ELF-1 (cell line): ENCODE results near the gene BCL2L12.

Experiments
- DNase-seq: peaks from one replicate; pipeline ENCODE4 v3.0.0-alpha.2; 2016; ENCODE audit warnings: low read depth, low spot score

BCL2L12 gene

DNA sequence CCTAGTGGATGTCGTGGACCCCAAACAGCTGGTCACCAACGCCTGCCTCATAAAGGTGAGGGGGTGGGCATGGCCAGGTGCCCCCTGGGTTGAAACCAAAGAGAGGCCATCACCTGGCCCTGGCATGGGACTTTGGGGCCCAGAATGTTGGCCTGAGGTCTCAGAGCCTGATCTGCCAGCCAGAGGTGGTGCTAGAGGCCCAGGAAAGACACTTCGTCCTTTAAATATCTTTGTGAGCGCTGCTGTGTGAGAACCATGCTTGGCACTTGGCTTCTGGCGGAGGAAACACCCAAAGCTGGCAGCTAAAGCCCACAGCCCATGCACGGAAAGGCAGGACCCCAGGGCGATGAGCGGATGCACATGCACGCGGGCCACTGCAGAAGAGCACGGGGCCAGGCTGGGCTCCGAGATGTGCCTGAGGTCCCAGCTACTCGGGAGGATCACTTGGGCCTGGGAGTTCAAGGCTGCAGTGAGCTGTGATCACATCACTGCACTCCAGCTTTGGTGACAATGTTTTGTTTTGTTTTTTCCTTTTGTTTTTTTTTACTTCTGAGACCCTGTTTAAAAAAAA is 19.3 kb downstream of the BCL2L12 start:
- DNase-seq = no peak

DNA sequence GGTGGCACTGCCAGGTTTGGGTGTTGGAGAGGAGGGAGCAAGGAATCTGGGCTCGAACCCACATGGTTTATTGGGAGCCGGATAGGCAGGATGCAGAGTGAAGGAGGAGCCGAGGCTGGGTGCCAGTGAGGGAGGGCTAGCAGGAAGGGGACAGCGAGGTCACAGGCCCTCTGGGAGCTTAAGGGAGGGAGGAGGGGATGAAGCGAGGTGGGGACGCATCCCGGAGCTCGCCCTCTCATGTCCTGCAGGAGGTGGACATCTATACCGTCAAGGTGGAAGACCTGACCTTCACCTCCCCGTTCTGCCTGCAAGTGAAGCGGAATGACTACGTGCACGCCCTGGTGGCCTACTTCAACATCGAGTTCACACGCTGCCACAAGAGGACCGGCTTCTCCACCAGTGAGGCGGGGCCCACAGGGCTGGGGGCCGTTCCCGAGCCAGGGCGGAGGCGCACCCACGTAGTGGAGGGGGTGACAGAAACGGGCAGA is 20.2 kb downstream of the BCL2L12 start:
- DNase-seq = no peak

DNA sequence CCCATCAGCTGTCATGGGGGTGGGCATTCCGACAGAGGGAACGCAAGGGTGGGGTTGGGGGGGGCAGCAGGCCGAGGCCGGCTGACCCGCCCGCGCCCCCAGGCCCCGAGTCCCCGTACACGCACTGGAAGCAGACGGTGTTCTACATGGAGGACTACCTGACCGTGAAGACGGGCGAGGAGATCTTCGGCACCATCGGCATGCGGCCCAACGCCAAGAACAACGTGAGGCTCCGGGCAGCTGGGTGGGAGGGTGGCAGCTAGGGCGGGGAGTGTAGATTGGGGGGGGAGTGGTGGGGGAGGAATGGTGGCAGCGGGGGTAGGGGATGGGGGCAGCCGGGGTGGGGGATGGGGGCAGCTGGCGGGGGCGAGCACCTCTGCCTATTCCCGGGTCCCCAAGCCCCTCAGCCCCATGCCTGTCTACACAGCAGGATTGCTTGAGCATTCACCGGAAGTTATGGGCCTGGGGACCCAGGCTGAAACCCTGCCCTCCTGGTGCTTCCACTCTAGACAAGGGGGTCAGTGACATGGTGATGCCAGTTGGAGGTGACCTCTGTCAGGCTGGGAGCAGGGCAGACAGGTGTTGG is 20.9 kb downstream of the BCL2L12 start:
- no peak for DNase-seq

DNA sequence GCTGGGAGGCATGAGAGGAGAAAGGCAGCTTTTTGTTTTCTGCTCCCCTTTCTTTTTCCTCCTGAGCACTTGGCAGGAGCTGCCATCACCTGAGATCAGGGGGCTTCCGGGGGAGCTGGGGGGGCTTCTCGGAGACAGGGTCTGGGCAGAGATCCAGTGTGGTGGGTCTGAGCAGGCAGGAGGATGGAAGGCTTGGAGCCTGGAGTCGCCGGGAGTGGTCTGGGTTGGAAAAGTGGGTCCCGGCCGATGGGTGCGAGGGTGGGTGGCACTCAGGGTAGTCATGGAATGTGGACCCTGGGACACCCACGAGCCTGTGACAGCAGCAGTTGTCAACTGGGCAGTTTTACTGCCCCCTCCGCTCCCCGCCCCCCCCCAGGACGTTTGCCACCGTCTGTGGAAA is 21.4 kb downstream of the BCL2L12 start:
- DNase-seq = no peak

DNA sequence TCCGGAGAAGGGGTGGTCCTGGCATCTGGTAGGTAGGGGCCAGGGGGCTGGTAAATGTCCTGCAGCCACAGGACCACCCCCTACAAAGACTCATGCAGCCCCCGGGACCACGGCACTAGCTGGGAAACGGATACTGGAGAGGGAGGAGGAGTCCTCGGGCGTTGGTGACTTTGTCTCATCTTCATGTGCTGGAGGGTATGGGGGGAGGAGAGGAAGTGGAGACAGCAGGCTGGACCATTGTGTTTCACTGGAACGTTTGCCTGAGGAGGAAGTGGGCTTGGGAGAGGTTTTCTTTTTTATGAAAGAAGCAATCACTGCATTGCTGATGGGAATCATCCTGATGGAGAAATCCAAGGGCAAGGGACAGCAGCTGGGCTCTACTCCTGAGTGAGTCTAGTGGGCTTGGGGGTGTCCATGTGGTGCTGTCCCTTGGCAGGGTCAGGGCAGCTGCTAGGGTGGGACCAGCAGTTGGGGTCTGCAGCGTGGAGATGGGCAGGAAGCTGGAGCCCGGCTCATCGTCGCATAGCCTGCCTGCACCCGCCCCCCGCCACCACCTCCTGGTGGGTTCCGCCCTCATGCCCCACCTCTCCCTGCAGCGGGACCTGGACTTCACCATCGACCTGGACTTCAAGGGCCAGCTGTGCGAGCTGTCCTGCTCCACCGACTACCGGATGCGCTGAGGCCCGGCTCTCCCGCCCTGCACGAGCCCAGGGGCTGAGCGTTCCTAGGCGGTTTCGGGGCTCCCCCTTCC is 22.0 kb downstream of the BCL2L12 start:
- DNase-seq = no peak

DNA sequence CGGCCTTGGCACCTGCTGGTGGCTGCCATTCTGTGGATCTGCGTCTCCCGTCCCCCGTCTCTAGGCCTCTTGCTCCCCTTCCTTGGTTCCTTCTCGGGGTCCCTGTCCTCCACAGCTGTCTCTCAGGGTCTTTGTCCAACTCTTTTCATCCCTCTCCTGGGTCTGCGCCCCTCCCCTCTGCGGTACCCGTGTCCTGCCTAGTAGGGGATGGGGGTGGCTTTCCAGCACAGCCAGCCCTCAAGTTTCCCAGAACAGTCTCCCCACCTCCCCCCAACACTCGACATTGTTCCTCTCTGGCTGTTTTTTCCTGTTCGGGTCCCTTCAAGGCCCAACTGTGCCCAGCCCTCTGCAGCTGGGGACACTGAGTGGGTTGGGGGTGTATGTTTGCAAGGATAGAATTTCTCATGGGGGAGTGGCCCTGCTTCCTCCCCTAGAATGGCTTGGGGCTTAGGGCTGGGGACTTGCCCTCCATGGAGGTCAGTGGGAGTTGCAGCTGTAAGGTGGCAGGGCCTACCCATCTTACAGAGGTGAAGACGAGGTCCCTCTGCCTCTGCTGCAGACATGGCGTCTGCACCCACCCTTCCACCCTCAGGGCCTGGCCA is 22.9 kb downstream of the BCL2L12 start:
- DNase-seq = no peak

DNA sequence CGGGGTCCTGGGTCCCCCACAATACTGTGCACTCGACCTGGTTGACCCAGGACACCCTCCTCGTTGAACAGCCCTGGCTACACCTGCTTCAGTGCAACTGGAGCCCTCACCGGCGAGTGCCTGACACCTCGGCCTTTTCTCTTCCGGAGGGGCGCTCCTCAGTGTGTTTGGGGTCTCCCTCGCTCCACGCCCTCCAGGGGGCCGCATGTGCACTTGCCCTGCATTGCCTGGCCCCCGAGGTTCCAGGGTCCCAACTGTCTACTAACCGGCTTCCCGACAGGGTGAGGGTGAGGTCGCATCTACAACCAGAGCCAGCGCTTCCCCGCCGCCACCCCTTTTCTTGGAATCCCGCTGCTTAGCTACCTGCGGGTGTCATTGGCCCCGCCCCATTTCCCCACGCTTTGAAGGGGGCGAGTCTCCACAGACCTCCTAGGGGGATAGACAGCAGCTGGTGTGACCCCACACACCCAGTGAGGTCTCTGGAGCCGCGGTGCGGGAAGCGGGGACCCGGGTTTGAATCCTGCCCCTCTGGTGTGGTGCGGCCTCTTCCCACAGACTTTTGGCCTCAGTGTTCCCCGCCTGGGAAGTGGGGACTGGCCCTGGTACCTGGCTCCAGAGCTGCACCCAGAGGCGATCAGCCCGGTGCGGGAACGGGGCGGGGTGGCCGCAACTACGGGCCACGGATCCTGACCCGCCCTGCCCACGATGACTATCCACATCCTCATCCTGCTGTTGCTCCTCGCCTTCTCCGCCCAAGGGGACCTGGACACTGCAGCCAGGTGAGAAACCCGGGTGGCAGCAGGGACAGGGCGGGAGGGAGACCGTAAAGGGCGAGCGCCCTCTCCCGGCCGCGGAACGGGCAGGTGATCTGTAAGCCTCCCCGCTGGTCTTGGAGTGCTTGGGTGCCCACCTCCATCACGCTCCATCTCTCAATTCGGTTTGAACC is 23.7 kb downstream of the BCL2L12 start, which contains the start of gene ADM5:
Gene ADM5, plus strand, starts transcription at position 462 of the 946 bp plus-strand sequence. Its CDS starts 244 bp downstream, at position 706.
- DNase-seq = peak; percentile 20

DNA sequence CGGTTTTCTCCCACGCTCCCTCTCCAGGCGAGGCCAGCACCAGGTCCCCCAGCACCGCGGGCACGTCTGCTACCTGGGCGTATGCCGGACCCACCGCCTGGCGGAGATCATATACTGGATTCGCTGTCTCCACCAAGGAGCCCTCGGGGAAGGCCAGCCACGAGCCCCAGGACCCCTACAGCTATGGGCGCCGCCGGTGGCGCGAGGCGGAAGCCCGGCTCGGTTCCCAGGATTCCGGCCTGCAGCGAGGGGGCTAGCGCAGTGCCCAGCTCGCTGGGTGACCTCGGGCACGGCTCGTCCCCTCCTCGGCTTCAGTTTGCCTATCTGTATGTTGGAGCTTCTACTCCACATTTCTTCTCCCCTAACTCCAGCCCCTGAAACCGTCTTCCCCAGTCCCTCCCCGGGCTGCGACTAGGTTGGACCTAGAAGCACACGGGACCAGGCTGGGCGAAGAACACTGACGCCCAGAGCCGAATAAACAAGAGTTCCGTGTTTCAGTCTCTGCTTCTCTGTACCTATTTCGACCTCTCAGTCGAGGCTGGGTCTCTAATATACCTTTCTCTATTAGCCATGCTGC is 24.4 kb downstream of the BCL2L12 start:
- peak; percentile 20 for DNase-seq

DNA sequence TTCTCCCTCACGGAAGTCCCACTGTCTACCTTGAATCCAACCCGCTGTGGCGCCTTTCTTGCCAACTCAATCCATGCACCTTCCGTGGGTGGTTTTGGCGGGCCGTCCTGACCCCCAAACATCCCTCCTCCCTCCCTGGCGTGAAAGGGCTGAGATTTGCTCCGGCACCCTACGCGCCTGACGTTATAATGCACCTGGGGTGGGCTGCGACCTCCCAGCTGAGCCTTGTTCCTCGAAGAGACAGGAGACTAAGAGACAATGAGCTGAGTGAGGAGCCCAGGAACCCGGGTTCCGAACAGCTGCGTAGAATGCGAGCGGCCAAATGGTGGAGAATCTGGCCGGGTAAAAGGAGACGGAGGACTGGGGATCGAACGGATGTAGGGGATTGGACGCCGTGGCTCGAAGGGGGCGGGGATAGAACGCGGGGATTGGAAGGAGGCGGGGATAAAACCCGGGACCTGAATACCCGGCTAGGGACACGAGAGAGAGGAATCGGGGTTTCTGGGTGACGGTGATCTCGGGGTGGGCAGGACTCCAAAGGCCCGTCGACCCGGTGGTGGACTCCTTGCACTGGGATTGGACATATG is 25.0 kb downstream of the BCL2L12 start, which contains the start of gene CPT1C:
Gene CPT1C, plus strand, starts transcription at position 461 of the 587 bp plus-strand sequence. CDS start 1,137 bp downstream, outside the sequence.
- peak; percentile 75 for DNase-seq

DNA sequence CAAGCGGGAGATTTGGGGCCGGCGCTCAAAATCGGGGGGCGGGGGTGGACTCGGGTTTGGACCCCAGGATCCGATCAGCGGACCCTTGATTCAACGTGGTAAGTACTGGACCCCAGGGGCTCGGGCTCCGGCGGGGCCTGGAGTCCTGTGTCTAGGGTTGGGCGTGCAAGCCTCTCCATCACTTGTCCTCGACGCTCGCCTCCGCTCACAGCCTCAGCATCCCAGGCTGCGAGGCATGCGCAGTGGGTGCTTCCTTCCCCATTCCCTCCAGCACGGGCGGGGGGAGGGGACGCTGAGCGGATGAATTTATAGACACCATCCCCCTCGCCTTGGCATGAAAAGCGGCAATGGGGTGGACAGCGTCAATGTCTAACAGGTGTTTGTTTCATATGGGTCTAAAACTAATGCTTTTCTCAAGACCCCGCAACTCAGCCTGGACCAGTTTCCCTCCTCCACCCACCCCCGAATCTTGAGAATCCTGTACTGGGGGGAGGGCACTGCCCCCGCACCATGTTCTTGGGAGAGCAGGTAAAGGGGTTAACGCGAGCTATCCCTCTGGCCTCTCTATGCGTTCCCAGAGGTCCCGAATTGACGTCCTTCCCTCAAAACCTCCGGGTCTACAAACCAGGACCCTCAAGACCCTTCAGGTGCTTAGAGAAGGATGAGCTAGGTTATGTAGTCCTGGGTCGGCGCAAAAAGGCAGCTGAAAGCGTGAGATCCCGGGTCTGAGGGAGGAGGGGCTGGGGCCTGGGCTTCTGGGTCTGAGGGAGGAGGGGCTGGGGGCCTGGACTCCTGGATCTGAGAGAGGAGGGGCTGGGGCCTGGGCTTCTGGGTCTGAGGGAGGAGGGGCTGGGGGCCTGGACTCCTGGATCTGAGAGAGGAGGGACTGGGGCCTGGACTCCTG is 25.8 kb downstream of the BCL2L12 start:
- peak; percentile 81 for DNase-seq

DNA sequence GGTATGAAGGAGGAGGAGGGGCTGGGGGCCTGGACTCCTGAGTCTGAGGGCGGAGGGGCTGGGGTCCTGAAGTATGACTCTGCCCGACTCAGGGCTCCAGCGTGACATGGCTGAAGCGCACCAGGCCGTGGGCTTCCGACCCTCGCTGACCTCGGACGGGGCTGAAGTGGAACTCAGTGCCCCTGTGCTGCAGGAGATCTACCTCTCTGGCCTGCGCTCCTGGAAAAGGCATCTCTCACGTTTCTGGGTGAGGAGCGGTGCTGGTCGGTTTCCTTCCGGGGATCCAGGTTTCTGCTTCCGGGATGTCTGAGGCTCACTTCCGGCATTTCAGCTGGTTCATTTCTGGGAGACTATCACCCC is 26.4 kb downstream of the BCL2L12 start:
- DNase-seq = no peak

DNA sequence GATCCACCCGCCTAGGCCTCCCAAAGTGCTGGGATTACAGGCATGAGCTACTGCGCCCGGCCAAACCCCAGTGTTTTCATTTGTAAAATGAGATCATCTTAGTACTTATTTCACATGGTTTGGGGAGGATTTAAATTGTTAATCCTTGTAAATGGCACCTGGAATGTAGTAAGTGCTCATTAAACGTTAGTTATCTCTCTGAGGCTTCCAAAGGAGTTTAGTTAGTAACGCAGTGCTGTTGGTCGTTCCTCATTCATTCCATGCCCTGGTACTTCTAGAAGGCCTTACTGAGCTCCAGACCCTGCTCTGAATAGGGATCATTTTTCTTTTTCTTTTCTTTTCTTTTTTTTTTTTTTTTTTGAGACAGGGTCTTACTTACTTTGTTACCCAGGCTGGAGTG is 30.4 kb downstream of the BCL2L12 start:
- DNase-seq = no peak

DNA sequence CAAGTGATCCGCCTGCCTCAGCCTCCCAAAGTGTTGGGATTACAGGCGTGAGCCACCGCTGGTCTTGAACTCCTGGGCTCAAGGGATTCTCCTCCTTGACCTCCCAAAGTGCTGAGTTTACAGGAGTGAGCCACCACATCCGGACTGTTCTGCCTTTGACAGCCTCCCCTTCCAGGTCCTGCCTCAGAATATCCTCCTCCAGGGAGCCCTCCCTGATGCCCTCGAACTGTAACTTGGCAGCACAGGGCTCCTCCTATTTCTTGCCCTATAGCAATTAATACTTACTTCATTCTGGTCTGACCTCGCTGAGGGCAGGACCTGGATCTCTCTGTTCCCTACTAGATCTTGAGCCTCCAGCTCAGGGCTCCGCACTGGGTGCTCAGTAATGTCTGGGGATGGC is 31.1 kb downstream of the BCL2L12 start:
- no peak for DNase-seq

DNA sequence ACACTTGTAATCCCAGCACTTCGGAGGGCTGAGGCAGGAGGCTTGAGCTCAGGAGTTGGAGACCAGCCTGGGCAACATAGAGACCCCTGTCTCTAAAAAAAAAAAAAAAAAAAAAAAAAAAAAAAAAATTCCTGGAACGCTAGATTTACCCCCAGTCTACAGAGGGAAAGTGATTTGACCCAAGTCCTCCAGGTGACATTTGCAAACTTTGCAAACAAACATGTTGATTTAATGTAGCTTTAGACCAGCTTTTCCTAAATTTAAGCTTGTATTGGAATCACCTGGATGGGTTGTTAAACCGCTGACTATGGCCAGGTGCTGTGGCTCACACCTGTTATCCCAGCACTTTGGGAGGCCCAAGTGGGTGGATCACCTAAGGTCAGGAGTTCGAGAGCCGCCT is 33.6 kb downstream of the BCL2L12 start:
- no peak for DNase-seq

DNA sequence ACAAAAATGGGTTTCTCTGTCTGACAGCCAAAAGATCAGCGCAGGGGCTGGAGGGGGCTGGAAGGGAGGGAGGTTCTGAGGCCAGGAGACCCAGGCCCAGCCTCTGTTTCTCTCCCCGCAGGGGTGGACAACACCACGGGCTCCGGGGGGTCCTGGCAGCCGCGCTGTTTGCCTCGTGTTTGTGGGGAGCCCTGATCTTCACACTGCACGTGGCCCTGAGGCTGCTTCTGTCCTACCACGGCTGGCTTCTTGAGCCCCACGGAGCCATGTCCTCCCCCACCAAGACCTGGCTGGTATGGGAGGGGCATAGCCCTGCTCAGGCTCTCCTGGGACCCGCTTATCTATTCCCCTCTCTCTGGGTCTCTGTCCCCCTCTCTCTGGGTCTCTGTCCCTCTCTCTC is 34.8 kb downstream of the BCL2L12 start:
- no peak for DNase-seq

DNA sequence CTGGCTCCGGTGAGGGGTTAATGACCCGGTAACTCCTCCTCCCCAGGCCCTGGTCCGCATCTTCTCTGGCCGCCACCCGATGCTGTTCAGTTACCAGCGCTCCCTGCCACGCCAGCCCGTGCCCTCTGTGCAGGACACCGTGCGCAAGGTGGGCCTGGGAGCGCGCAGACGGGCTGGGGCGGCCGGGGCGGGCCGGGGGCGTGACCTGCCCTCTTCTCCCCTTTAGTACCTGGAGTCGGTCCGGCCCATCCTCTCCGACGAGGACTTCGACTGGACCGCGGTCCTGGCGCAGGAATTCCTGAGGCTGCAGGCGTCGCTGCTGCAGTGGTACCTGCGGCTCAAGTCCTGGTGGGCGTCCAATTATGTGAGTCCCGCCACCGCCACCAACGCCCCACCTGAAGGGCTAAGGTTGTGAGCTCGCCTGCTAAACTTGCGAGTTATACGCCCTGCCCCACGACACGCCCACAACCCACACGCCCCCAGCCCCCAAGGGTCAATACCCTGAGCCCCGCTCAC is 35.6 kb downstream of the BCL2L12 start:
- peak; percentile 75 for DNase-seq

DNA sequence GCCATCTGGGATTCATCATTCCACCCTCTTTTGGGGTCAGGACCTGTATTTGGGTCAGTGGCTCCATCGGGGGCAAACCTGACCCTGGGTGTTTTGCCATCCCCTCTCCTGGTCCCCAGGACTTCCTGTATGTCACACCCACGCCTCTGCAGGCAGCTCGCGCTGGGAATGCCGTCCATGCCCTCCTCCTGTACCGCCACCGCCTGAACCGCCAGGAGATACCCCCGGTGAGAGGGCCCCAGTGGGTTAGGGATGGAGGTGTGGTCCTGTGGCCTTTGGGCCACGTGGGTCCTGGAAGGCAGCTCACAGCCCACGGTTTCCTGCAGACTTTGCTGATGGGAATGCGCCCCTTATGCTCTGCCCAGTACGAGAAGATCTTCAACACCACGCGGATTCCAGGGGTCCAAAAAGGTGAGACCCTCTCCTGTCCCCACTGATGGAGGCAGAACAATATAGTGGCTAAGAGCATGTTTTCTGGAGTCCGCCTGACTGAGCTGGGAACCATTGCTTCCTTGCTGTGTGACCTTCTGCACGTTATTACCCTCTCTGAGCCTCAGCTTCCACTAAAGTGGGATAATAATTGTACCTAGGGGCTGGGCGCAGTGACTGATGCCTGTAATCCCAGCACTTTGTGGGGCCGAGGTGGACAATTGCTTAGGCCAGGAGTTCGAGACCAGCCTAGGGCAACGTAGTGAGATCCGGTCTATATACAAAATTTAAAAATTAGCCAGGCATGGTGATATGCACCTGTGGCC is 39.3 kb downstream of the BCL2L12 start:
- DNase-seq = no peak

DNA sequence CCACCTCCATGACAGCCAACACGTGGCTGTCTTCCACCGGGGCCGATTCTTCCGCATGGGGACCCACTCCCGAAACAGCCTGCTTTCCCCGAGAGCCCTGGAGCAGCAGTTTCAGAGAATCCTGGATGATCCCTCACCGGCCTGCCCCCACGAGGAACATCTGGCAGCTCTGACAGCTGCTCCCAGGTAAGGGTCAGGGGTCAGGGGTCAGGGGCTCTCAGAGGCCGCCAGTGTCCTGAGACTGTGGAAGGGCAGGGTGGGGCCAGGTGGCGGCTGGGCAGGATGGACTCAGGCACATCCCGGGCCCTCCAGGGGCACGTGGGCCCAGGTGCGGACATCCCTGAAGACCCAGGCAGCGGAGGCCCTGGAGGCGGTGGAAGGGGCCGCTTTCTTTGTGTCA is 40.2 kb downstream of the BCL2L12 start:
- DNase-seq = no peak
